ENCODE results near the gene IGSF3.
"Not testable (repeated sequence)": the region's sequence is repeated elsewhere in the genome, so short reads cannot be mapped to it uniquely, and the experiment has no call there.

The IGSF3 gene

DNA sequence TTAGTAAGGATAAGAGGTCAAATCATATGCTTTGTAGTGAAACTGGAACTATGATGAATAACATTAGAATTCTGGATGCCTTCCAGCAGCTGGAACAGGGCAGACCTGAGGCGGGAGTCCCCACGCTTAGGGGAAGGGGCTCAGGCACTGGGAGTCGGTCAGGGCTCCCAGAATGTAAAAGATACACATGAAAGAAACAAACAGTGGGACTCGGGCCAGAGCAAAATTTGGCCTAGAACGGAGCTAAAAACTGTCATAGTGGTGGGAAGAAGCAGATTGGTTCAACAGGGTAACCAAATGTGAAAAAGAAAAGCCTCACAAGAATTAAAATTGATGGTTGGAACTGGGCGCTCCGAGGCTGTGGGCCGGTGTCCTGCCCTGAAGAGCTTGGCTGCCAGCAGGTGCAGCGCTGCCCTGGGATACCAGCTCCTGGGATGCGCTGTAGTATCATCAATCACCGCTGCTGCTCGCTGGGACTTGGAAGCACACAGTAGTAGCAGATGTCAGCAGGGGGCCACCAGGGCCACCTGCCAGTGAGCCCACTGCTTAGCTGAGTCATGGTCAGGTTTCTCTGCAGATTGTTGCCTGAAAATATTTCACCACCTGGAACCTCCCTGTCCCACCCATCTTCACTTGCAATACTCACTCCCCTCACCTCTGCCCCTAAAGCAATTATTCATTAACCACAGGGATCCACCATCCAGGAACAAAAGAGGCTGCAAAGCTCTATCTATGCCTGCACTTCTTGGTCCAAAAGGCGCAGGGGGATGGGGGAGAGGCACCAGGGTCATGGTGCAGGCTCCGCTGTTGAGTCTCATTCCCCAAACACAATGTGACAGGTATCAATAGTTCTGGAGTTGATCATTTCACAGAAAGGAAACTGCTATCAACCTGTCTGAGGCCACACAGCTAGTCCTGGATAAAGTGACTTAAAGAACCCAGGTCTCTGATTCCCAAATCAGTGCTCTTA, 24.9 kb downstream of the IGSF3 start:
- H3K27me3 ChIP-seq (ENCODE audit: insufficient read depth, poor library complexity, severe bottlenecking); DNase-seq (ENCODE audit: low read depth in 1 of 2, low spot score in 1 of 2); H3K4me3 ChIP-seq (replicated peaks; ENCODE audit: insufficient read depth, low read length); H3K27ac ChIP-seq (replicated peaks): not testable (repeated sequence)

DNA sequence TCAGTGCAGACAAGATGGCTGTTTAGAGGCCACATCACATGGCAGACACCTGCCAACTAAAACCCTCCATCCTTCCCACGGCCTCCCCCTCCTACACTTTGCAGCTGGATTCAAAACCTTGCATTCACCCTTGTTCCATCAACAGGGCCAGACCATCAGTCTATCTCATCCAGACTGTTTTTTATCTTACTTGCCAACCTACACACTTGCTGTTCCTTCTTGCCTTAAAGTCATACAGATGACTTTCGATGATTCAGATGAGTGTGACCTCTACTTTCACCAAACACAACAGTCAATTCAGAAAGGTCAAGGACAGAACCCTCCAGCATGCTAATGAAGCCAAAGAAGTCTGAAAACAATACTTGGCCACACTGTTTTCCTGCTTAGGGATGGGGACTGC, 29.9 kb downstream of the IGSF3 start:
- not testable (repeated sequence) for H3K4me3 ChIP-seq (replicated peaks; ENCODE audit: insufficient read depth, low read length); H3K27me3 ChIP-seq (ENCODE audit: insufficient read depth, poor library complexity, severe bottlenecking)

DNA sequence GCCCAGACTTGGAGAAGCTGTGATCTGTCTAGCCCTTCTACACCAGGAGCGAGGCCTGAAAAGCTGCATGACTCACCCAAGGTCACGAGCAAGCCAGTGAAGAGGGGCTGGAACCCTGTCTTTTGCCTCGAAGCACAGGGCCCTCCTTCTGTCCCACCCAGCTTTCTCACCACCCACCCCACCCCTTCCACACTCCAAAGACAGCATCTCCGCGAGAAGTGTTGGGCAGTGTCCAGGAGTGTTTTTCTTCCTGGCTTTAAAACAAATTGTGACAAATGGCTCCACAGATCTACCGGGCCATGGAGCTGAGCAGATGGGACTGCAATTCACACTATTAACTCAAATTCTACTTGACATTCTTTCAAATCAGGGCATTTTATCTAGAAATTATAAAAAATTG, 30.9 kb downstream of the IGSF3 start:
- not testable (repeated sequence) for DNase-seq (ENCODE audit: low read depth in 1 of 2, low spot score in 1 of 2); H3K27ac ChIP-seq (replicated peaks); H3K27me3 ChIP-seq (ENCODE audit: insufficient read depth, poor library complexity, severe bottlenecking); H3K4me3 ChIP-seq (replicated peaks; ENCODE audit: insufficient read depth, low read length)

More for the DNA sequence above, 29.9 kb downstream of the IGSF3 start:
- not testable (repeated sequence) for DNase-seq (ENCODE audit: low read depth in 1 of 2, low spot score in 1 of 2); H3K27ac ChIP-seq (replicated peaks)

DNA sequence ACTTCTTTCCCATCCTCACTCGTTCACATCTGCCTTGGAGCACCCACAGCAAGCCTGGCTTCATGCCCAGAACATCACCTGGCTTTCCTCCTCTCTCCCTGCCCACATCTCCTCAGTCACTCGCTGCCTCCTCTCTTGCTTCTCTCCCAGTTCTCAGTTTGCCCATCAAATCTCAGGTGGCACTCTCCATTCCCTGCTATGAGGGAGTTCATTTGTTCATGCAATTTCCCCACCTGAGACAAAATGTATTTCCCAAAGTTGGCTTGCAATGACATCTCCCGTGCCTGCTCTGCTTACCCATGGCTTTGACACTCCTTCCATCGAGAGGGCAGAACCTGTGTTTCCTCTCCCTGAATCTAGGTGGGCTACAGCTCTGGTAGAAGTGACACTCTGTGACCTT, 33.1 kb downstream of the IGSF3 start:
- not testable (repeated sequence) for H3K27me3 ChIP-seq (ENCODE audit: insufficient read depth, poor library complexity, severe bottlenecking); H3K4me3 ChIP-seq (replicated peaks; ENCODE audit: insufficient read depth, low read length); H3K27ac ChIP-seq (replicated peaks); DNase-seq (ENCODE audit: low read depth in 1 of 2, low spot score in 1 of 2)

DNA sequence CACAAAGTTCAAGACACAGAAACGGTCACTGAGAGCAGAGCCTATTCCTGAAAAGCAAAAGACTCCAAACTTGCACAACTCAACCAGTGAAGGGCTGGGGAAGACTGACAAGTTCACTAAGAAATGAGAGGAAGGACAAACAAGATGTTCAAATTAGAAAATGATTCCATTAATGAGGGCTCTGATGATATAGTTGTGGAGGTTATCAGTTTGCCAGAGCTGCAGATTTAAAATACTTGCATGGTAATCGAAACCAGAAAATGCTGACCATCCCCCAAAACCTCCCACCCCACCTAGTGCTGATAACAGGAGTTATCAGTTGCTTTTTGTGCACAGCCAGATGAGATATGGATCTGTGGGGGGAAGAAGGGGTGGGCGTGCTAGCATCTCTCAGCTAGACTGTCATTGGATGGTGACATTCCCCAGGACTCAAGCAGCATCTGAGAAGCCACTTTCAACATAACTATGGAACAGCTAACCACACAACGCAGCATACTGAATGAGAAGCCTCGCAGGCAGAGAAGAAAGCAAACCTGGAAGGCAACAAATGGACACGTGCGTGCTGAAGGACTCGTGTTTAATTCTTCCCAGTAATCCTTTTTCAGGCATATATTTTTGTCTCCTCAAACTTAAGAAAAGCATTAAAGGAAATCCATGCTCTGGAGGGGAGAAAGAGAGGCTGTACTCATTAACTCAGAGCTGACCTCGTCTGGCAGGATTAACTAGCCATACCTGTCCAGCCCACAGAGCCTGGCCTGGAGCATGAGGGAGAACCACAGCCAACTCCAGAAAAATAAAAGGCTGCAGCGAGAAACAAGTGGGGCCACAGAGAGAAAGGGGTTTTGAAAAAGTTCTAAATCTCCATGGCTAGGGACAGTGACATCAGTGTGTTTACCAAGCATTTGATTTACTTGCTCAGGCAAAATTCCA, 35.3 kb downstream of the IGSF3 start:
- not testable (repeated sequence) for H3K4me3 ChIP-seq (replicated peaks; ENCODE audit: insufficient read depth, low read length); H3K27ac ChIP-seq (replicated peaks); DNase-seq (ENCODE audit: low read depth in 1 of 2, low spot score in 1 of 2); H3K27me3 ChIP-seq (ENCODE audit: insufficient read depth, poor library complexity, severe bottlenecking)

DNA sequence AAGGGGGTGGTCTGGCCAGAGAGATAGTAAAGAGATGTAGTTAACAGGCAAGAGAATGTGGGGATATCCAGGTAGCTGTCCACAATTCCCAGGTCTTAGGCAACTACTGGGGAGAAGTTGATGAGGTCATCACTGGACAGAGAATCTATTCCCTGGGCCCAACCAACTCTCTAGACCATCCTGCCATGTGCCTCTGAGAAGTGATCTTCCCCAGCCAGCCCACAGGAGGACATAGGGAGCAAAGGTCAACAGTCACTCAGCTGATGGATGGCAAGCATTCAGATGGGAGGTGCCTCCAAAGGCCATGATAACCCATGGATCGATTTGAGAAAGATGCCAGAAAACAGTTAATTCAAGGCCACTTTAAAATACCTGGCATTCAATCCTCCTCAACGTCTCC, 36.0 kb downstream of the IGSF3 start:
- not testable (repeated sequence) for H3K27ac ChIP-seq (replicated peaks); H3K4me3 ChIP-seq (replicated peaks; ENCODE audit: insufficient read depth, low read length); H3K27me3 ChIP-seq (ENCODE audit: insufficient read depth, poor library complexity, severe bottlenecking); DNase-seq (ENCODE audit: low read depth in 1 of 2, low spot score in 1 of 2)

DNA sequence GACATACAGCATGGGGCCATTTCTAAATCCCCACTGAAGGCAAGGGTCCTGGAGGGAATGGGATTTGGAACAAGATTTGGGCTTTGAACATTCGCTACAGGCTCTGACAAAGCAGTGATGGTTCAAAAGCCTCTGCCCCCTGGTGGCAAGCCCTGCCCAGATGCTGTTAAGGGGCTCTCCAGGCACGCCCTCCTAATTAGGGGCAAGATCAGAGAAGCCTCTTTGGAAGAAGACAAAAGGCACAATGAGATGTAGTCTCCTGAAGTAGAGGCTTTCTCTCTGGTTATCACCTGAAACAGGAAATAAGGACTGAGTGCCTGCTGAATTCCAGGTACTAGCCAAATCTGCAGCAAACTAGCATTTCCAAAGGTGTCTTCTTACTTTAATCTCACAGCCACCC, 37.5 kb downstream of the IGSF3 start:
- H3K27ac ChIP-seq (replicated peaks); DNase-seq (ENCODE audit: low read depth in 1 of 2, low spot score in 1 of 2); H3K27me3 ChIP-seq (ENCODE audit: insufficient read depth, poor library complexity, severe bottlenecking); H3K4me3 ChIP-seq (replicated peaks; ENCODE audit: insufficient read depth, low read length): not testable (repeated sequence)

DNA sequence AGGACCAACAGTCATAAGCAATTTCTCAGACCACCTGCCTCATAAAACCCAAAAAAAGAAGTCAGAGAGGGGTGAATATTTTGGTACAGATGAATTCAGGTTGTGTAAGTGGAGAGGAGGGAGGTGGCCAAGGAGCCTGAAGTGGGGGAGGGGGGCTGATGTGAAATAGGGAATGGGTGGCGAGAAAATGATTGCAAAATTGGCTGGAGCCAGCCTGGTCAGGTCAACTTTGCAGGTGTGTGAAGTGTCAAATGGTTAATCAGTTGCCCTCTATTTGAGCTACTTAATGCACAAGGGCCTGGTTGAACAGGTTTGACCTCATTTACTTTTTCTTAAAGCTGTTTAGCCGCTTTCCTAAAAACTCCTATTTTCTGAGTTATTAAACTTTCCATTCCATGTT, 38.1 kb downstream of the IGSF3 start:
- H3K27ac ChIP-seq (replicated peaks); H3K4me3 ChIP-seq (replicated peaks; ENCODE audit: insufficient read depth, low read length); H3K27me3 ChIP-seq (ENCODE audit: insufficient read depth, poor library complexity, severe bottlenecking); DNase-seq (ENCODE audit: low read depth in 1 of 2, low spot score in 1 of 2): not testable (repeated sequence)

DNA sequence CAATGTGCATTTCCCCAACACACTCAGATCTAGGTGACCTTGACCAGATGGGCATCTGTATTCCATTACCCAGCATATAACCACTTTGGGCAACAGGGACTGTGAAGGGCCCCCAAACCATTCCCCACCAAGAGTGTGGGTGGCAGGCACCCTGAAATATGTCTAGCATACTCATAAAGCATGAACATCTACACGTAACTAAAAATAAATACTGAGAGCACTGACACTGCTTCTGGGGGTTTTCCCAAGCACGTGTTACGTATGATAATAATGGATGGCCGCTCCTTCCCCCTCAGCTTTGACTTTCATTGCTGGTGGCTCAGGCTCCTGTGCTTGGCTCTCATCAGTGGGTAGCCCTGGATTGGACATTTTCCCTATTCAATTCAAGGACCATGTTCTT, 39.1 kb downstream of the IGSF3 start:
- H3K27me3 ChIP-seq (ENCODE audit: insufficient read depth, poor library complexity, severe bottlenecking), result no peaks in the 10 kb centered on the region
- TF ChIP-seq, protein P1, sequence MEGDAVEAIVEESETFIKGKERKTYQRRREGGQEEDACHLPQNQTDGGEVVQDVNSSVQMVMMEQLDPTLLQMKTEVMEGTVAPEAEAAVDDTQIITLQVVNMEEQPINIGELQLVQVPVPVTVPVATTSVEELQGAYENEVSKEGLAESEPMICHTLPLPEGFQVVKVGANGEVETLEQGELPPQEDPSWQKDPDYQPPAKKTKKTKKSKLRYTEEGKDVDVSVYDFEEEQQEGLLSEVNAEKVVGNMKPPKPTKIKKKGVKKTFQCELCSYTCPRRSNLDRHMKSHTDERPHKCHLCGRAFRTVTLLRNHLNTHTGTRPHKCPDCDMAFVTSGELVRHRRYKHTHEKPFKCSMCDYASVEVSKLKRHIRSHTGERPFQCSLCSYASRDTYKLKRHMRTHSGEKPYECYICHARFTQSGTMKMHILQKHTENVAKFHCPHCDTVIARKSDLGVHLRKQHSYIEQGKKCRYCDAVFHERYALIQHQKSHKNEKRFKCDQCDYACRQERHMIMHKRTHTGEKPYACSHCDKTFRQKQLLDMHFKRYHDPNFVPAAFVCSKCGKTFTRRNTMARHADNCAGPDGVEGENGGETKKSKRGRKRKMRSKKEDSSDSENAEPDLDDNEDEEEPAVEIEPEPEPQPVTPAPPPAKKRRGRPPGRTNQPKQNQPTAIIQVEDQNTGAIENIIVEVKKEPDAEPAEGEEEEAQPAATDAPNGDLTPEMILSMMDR (IDR thresholded peaks at IDR 0.05; ENCODE audit: insufficient read depth, low read length), result no peak
- no peak for TF ChIP-seq POLR2AphosphoS5 (IDR thresholded peaks at IDR 0.05; ENCODE audit: low read depth)
- no peak for TF ChIP-seq SPI1 (IDR thresholded peaks at IDR 0.05; ENCODE audit: borderline replicate concordance, low read depth)
- TF ChIP-seq, protein P2, sequence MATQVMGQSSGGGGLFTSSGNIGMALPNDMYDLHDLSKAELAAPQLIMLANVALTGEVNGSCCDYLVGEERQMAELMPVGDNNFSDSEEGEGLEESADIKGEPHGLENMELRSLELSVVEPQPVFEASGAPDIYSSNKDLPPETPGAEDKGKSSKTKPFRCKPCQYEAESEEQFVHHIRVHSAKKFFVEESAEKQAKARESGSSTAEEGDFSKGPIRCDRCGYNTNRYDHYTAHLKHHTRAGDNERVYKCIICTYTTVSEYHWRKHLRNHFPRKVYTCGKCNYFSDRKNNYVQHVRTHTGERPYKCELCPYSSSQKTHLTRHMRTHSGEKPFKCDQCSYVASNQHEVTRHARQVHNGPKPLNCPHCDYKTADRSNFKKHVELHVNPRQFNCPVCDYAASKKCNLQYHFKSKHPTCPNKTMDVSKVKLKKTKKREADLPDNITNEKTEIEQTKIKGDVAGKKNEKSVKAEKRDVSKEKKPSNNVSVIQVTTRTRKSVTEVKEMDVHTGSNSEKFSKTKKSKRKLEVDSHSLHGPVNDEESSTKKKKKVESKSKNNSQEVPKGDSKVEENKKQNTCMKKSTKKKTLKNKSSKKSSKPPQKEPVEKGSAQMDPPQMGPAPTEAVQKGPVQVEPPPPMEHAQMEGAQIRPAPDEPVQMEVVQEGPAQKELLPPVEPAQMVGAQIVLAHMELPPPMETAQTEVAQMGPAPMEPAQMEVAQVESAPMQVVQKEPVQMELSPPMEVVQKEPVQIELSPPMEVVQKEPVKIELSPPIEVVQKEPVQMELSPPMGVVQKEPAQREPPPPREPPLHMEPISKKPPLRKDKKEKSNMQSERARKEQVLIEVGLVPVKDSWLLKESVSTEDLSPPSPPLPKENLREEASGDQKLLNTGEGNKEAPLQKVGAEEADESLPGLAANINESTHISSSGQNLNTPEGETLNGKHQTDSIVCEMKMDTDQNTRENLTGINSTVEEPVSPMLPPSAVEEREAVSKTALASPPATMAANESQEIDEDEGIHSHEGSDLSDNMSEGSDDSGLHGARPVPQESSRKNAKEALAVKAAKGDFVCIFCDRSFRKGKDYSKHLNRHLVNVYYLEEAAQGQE (IDR thresholded peaks at IDR 0.05; ENCODE audit: insufficient replicate concordance, low read depth), result no peak
- no peak for TF ChIP-seq GABPA (IDR thresholded peaks at IDR 0.05; ENCODE audit: low read depth)
- no peak for DNase-seq (ENCODE audit: low read depth in 1 of 2, low spot score in 1 of 2)
- no peak overlapping the region for H3K4me3 ChIP-seq (replicated peaks; ENCODE audit: insufficient read depth, low read length)
- no peak overlapping the region for H3K27ac ChIP-seq (replicated peaks)

DNA sequence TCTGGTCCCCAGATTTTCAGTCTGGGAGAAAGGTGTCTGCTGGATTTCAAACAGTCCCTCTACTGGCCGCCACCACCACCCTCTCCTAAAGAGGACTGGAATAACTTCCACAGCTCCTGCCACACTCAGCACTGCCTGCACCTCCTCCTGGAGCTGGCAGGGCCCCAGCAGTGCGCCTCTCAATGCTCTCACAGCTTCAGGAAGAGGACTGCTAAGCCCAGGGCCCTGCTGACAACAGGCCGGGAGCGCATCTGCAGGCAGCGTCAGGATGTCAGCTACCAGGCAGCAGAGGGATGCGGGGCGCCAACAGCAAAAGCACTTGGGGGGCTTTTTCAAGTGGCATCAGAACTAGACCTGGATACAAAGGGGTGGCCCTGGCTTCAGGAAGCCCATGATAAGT, 40.2 kb downstream of the IGSF3 start:
- H3K27me3 ChIP-seq (ENCODE audit: insufficient read depth, poor library complexity, severe bottlenecking); H3K27ac ChIP-seq (replicated peaks); H3K4me3 ChIP-seq (replicated peaks; ENCODE audit: insufficient read depth, low read length); DNase-seq (ENCODE audit: low read depth in 1 of 2, low spot score in 1 of 2): not testable (repeated sequence)

DNA sequence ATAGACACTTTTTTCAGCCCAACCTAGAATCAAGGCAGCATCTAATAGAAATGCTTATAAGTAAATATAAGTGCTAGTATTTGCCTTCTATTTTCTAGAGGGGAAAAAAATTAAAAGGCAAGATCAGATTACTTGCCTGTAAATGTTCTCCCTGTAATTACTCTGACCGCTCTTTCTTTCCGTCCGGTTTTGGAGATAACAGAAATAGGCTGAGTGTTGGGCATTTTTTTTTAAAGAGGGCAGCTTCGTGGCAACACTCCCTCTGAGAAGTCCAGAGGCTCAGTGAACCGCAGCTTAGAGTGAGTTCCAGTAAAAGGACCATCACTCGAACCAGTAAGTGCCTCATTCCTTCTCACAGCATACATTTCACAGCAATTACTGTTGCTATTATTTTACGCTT, 40.6 kb downstream of the IGSF3 start:
- not testable (repeated sequence) for H3K27ac ChIP-seq (replicated peaks); DNase-seq (ENCODE audit: low read depth in 1 of 2, low spot score in 1 of 2); H3K27me3 ChIP-seq (ENCODE audit: insufficient read depth, poor library complexity, severe bottlenecking); H3K4me3 ChIP-seq (replicated peaks; ENCODE audit: insufficient read depth, low read length)
